ENCODE results near the gene ATOX1.
A peak's percentile ranks its signal among the peaks of the same experiment; 100 is the strongest.
"Not testable (repeated sequence)": the region's sequence is repeated elsewhere in the genome, so short reads cannot be mapped to it uniquely, and the experiment has no call there.

The ATOX1 gene, protein sequence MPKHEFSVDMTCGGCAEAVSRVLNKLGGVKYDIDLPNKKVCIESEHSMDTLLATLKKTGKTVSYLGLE

DNA sequence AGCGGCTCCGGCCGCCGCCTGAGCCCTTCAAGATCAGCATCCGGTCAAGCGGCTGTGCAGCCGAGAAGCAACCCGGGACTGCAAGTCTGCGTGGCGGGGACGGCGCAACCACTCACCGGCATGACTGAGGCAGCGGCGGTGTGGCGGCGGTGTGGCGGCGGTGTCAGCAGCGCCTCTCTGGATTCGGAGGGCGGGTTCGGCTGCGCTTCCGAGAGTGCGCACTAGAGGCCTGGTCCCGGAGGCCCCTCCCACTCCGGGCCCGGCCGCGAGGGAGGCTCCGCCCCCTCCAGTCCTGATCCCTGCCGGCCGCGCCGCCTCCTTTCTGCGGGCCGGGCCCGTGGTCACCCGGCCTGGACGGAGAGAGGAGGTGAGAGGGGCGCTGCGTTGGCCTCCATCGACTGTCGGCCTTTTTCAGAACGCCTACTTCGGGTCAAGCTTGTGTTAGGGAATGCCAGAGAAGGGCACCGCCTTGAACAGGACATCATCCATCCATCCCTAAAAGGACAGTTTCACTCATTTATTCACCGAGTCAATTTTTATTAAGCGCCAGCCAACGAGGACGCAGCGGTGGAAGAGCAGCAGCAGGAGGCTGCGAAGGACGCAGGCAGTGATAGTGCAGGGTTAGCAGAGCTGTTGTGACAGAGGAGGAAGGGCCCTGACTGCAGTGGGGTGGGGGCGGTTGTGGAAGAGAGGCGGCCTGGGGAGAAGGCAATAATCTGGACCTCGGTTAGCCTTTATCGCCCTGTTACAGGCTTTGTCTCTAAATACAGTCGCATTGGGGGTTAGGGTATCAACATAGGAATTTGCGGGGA lies at the start of gene ATOX1:
Gene ATOX1 (minus strand): TSS at position 202 of the 812 bp plus-strand sequence. CDS start 80 bp downstream, at position 122.
- DNase-seq: peak; percentile 89

DNA sequence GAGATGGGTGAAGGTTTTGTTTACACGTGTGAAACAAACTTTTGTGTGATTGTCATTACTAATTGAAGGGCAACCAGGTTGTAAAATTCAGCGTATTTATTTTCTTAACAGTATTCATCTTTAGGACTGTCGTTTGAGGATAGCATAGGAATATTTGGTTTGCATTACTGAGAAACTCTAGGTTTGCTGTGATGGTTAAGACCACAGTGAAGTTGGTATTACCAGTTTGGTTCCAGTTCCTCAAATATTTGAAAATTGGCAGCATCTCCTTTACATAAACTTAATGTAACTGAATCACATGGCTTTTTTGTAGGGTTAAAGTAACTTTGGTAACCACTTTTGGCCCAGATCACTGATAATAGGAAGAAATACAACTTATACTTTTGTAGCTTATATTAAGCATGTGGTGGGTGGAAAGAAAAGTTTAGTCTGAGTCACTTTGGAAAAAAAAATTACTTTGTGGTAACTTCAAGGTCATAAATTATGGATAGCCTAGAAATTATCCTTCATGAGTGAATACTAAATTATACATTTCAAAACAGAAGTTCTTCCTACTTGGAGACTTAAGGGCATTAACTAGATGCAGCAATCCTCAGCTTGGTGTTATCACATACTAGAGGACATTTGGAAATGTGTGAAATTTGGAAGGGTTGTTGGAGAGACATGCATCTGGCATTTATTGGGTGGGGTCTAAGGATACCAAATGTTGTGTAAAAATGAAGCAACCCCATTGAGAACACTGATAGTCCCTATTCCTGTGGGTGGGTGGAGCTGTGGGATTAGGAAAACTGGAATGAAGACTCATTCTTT lies 47.2 kb upstream of the ATOX1 start:
- no peak for DNase-seq

DNA sequence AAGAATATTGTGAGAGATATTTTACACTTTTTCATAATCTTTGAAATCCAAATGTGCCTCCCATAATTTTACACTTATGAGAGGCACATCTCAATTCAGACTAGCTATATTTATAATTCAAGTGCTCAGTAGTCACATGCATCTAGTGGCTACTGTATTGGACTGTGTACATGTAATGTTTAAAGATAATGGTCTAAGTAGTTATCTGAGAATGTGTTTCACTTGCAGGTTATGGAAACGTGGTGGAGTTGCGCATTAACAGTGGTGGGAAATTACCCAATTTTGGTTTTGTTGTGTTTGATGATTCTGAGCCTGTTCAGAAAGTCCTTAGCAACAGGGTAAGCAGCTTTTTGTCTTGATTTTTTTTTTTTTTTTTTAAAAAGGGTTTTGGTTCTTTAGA lies 42.1 kb upstream of the ATOX1 start:
- no peak for DNase-seq

DNA sequence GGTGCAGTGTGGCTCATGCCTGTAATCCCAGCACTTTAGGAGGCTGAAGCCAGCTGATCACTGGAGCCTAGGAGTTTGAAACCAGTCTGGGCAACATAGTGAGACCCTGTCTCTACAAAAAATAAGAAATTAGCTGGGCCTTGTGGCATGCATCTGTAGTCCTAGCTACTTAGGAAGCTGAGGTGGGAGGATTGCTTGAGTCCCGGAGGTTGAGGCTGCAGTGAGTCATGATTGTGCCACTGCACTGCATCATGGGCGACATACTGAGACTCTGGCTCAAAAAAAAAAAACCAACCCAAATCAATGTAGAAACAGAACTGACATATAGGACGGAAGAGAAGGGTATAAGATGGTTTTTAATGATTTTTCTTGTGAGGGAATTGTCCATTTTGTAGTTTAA lies 41.0 kb upstream of the ATOX1 start:
- no peak for DNase-seq

GRCh38 chr5:151798674-151799073 lies 40.2 kb upstream of the ATOX1 start:
- no peak for DNase-seq

- DNase-seq: no peak
Observed at GRCh38 chr5:151795426-151795825, 37.0 kb upstream of the ATOX1 start.

GRCh38 chr5:151793358-151793757 lies 34.9 kb upstream of the ATOX1 start:
- DNase-seq: no peak

- DNase-seq: no peak
Observed at GRCh38 chr5:151787817-151788216, 29.4 kb upstream of the ATOX1 start.

DNA sequence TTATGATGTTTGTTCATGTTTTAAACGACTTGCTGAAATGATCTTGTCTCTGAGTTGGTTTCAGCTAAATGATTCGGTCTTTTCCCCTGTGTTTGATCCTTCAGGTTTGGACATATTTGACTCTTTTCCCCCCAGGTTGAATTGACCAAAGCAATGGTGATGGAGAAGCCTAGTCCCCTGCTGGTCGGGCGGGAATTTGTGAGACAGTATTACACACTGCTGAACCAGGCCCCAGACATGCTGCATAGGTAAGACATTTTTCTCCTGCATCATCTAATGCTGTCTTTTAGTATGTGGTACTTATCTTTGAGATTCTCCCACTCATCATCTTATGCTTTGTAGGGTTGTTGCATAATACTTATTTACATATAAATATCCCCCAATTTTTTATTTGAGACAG lies 28.0 kb upstream of the ATOX1 start:
- DNase-seq: no peak

DNA sequence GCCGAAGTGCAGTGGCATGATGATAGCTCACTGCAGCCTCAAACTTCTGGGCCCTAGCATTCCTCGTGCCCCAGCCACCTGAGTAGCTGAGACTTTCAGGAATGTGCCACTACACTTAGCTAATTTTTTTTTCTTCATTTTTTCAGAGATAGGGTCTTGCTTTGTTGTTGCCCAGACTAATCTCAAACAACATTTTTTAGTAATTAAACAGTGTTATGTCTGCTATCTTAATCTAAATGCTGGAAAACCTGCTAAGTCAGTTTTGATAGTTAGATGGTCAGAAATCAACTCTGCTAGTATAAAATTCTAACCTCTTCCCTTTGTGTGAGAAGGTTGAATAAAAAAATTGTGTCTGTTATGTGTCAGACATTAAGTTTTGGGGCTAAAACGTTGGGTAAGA lies 25.7 kb upstream of the ATOX1 start:
- DNase-seq: no peak

GRCh38 chr5:151783664-151784063 lies 25.2 kb upstream of the ATOX1 start:
- not testable (repeated sequence) for DNase-seq

- no peak for DNase-seq
Observed at GRCh38 chr5:151781201-151781600, 22.8 kb upstream of the ATOX1 start.

- no peak for DNase-seq
Observed at GRCh38 chr5:151780348-151780747, 21.9 kb upstream of the ATOX1 start.

GRCh38 chr5:151779531-151780125 lies 21.2 kb upstream of the ATOX1 start:
- DNase-seq: no peak

DNA sequence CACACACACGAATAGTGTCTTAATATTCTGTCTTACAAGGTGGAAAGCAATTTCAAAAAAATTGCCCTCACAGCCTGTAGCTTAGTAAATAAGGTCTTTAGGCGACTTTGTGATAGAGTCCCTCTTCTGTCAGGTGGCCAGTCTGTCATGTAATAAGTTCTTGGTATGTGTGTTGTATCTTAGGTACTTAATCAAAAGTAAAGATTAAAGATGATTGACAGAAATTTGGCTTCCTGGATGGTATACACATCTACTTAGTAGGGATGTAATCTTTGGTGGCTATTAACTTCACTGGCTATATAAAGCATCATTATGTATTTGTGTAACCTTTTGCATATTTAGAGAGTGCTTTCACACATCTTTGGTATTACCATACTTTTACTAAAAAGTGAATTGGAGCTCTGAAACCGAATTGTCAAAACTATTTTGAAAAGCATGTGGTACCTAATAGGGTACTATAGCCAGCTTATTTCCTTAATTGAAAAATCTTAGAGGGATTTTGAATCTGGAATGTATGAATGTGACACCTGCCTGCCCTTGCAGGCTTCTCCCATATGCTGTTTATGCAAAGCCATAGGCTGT lies 16.7 kb upstream of the ATOX1 start:
- DNase-seq: no peak

- no peak for DNase-seq
Observed at GRCh38 chr5:151773951-151774350, 15.5 kb upstream of the ATOX1 start.

DNA sequence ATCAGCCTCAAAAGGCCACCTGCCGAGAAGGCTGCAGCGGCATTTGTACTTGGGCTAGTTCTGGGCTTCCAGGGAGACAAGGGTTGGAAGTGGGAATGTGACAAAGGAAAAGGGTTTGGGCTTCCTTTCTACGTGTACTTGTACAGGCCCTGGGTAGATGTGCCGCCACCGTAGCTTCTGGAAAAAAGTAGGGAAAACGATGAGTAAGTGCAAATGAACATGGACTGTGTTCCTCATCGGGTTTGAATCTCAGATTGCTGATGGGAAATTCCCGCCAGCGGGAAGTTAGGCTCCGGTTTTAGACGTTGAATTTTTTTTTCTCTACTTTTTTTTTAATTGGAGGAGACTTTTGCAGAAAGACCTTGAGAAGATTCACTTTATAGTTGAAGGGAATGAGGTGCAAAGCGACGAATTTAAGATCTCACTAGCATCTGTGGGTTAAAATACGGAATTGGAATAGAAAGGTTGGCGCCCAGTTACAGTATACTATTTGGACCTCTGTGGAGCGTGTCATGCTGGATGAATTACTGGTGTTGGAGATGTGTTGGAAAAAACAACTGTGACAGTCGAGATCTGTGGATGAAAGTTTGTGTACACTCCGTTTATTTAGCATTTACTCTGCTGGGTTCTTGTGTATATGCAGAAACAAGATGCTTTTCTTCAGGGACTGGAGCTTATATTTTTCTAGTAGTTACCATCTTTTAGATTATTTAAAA lies 14.6 kb upstream of the ATOX1 start:
- no peak for DNase-seq

DNA sequence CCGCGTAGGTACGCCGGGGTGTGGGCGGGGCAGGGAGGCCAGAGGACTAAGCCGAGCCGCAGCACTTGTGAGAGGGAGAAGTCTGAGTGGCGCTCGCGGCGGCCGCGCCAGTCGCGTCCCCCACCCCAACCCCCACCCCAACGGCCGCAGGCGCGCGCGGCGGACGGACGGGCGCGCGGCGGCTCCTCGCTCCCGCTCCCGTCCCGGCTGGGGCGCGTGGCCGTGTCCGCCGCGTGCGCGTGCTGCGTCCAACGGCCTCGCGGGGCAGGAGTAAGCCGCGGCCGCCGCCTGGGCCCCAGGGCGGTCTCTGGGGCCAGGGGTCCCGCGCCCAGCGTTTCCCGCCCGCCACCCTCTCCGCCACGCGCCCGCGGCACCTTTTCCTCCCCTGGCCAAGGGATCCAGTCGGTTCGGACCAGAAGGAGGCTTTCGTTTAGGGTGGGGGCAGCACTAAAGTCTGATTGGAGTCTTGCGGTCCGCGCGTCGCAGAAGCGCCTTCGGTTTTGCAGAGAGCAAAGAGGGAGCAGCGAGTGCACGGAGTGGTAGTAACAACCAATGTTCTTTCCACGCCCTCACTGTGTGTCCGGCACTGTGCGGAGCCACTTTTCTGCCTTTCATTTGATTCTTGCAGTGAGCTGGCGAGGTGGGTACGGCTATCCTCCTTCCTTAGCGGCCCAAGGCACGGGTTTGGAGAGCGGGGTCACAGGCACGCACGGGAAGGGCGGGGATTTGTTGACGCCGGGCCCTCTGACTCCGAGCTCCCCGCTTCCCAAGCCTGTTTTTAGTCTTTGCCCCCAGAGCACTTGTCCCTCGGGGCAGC lies 13.8 kb upstream of the ATOX1 start:
- peak; percentile 10 for DNase-seq

DNA sequence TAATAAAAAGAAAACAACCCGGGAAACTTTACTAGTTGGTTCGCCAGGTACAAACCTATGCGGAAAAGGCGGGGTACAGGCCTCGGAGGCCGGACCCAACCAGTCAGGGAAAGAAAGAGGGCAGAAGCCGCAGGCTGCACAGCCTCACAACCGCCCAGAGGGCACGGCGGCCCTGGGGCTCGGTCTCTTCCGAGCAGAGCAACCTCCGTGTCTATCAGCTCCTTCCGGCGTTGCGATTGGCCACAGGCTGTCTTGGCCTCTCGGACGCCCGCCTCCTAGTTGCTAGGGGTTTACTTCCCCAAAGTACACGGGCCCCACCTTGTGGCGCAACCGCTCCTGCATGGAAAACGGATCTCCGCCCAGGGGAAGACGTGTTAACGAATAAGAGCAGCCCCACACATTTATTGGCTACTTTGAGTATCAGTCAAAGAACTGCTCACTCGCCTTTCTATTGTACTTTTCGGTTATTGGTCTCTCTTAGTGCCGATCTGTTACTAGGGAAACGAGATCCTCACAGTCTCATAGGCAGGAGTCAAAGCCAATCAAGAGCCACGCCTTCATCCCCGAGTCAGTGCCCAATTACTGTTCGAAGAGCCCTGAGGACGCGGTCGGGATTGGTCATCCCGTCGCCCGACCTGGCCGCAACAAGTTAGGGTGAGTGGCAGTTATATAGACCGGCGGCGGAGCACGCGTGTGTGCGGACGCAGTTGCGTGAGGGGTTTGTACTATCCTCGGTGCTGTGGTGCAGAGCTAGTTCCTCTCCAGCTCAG lies 13.0 kb upstream of the ATOX1 start, which contains the start of gene G3BP1:
Gene G3BP1 (plus strand): TSS at position 696 of the 770 bp plus-strand sequence. CDS start 14,667 bp downstream, outside the sequence.
- DNase-seq: peak; percentile 100
